NCI-H2196 (cell line): ENCODE measurements around the gene DHCR24.
"Not testable (repeated sequence)": the region's sequence is repeated elsewhere in the genome, so short reads cannot be mapped to it uniquely, and the experiment has no call there.

ENCODE experiments used
- DNase-seq: peaks from one replicate; lab custom pipeline; 2025; ENCODE audit not compliant: unreplicated experiment; lab: John Stamatoyannopoulos, UW

The DHCR24 gene

GRCh38 chr1:54886724-54887664 is at the start of gene DHCR24:
TSS of gene DHCR24 (minus strand) at chr1:54887195. CDS start at chr1:54887119, 76 bp downstream.
- DNase-seq = peak; percentile 92

GRCh38 chr1:54936791-54937190 is 49.8 kb upstream of the DHCR24 start:
- no peak for DNase-seq

GRCh38 chr1:54934869-54935268 is 47.9 kb upstream of the DHCR24 start:
- DNase-seq = no peak

GRCh38 chr1:54934081-54934480 is 47.1 kb upstream of the DHCR24 start:
- not testable (repeated sequence) for DNase-seq

GRCh38 chr1:54931275-54931840 is 44.4 kb upstream of the DHCR24 start:
- no peak for DNase-seq

GRCh38 chr1:54929700-54930099 is 42.7 kb upstream of the DHCR24 start:
- DNase-seq = no peak

GRCh38 chr1:54928327-54928726 is 41.3 kb upstream of the DHCR24 start:
- no peak for DNase-seq

GRCh38 chr1:54927472-54928240 is 40.7 kb upstream of the DHCR24 start:
- DNase-seq = no peak

GRCh38 chr1:54926970-54927369 is 40.0 kb upstream of the DHCR24 start:
- no peak for DNase-seq

GRCh38 chr1:54922921-54923421 is 36.0 kb upstream of the DHCR24 start:
- DNase-seq = no peak

- DNase-seq = no peak
Observed at GRCh38 chr1:54922040-54922761, 35.2 kb upstream of the DHCR24 start.

GRCh38 chr1:54919367-54920359 is 32.7 kb upstream of the DHCR24 start:
- DNase-seq = no peak

- not testable (repeated sequence) for DNase-seq
Observed at GRCh38 chr1:54911076-54911475, 24.1 kb upstream of the DHCR24 start.

GRCh38 chr1:54906586-54906985 is 19.6 kb upstream of the DHCR24 start:
- no peak for DNase-seq

GRCh38 chr1:54904476-54905048 is 17.6 kb upstream of the DHCR24 start:
- DNase-seq = no peak

- DNase-seq = no peak
Observed at GRCh38 chr1:54894271-54894670, 7.3 kb upstream of the DHCR24 start.

GRCh38 chr1:54892586-54892985 is 5.6 kb upstream of the DHCR24 start:
- DNase-seq = no peak

GRCh38 chr1:54889132-54889725 is 2.2 kb upstream of the DHCR24 start:
- DNase-seq = no peak
